HepG2 (cell line): ENCODE data around the gene HMGCS2. TPM values are rescaled to one million over a fixed set of nuclear protein-coding genes. Genes with fewer than 3 reads are reported as not detected.

Source experiments
- ASH2L ChIP-seq: fragments of 300-600, 200-600 bp; sonication (generic); IDR thresholded peaks from 2 replicates; pipeline ENCODE4 v1.7.0; 2017; ENCODE audit warnings: low read depth, mild to moderate bottlenecking, moderate library complexity, mixed read lengths, low read length; ENCODE audit not compliant: insufficient read length
- DNMT1 ChIP-seq: sonication (generic); formaldehyde crosslinking; IDR thresholded peaks from 2 replicates; pipeline ENCODE4 v1.5.1; 2020; ENCODE audit warnings: mild to moderate bottlenecking, missing genetic modification reagents
- GATA4 ChIP-seq: sonication (generic); IDR thresholded peaks from 2 replicates; pipeline ENCODE4 v1.6.1; 2016; ENCODE audit warnings: antibody characterized with exemption, low read depth, borderline replicate concordance
- GFI1 ChIP-seq: sonication (generic); formaldehyde crosslinking; IDR thresholded peaks from 2 replicates; pipeline ENCODE4 v1.5.0; 2020; ENCODE audit warnings: missing genetic modification reagents, mild to moderate bottlenecking, borderline replicate concordance
- HNF4A ChIP-seq: sonication (generic); formaldehyde crosslinking; IDR thresholded peaks from 2 replicates; pipeline ENCODE4 v1.4.0; 2020; ENCODE audit warnings: missing genetic modification reagents
- KDM2A ChIP-seq: sonication (generic); formaldehyde crosslinking; IDR thresholded peaks from 2 replicates; pipeline ENCODE4 v1.4.0; 2020; ENCODE audit warnings: low read depth, missing genetic modification reagents, borderline replicate concordance
- KDM3A ChIP-seq: IDR thresholded peaks from 2 replicates; pipeline ENCODE4 v1.6.1; 2018; ENCODE audit warnings: low read depth, missing compliant biosample characterization
- PTBP1 ChIP-seq: fragments of 200-400 bp; formaldehyde crosslinking; IDR thresholded peaks from 2 replicates; pipeline ENCODE4 v1.6.1; 2018; ENCODE audit warnings: low read length, low read depth; ENCODE audit not compliant: poor library complexity, severe bottlenecking
- RXRB ChIP-seq: IDR thresholded peaks from 2 replicates; pipeline ENCODE4 v1.6.1; 2016; ENCODE audit warnings: borderline replicate concordance, missing genetic modification reagents, missing compliant biosample characterization
- SAP130 ChIP-seq: IDR thresholded peaks from 2 replicates; pipeline ENCODE4 v1.6.1; 2016; ENCODE audit warnings: low read depth
- SCMH1 ChIP-seq: sonication (generic); formaldehyde crosslinking; IDR thresholded peaks from 2 replicates; pipeline ENCODE4 v1.9.0; 2021; ENCODE audit warnings: missing genetic modification reagents, mild to moderate bottlenecking, borderline replicate concordance
- TBX2 ChIP-seq: sonication (generic); formaldehyde crosslinking; IDR thresholded peaks from 2 replicates; pipeline ENCODE4 v1.5.0; 2020; ENCODE audit warnings: missing genetic modification reagents, mild to moderate bottlenecking, borderline replicate concordance
- ZFAT ChIP-seq: sonication (generic); formaldehyde crosslinking; conservative IDR thresholded peaks from 2 replicates; pipeline ENCODE4 v1.8.1; 2023; ENCODE audit warnings: missing genetic modification reagents, inconsistent platforms
- ZFP91 ChIP-seq: sonication (generic); formaldehyde crosslinking; IDR thresholded peaks from 2 replicates; pipeline ENCODE4 v1.9.0; 2022; ENCODE audit warnings: missing genetic modification reagents, mild to moderate bottlenecking, borderline replicate concordance
- ZNF503 ChIP-seq: sonication (generic); formaldehyde crosslinking; IDR thresholded peaks from 2 replicates; pipeline ENCODE4 v1.4.0; 2020; ENCODE audit warnings: missing genetic modification reagents
- ZNF576 ChIP-seq: sonication (generic); formaldehyde crosslinking; IDR thresholded peaks from 2 replicates; pipeline ENCODE4 v1.4.0; 2020; ENCODE audit warnings: mild to moderate bottlenecking, missing genetic modification reagents
- ZSCAN30 ChIP-seq: sonication (generic); formaldehyde crosslinking; IDR thresholded peaks from 2 replicates; pipeline ENCODE4 v1.5.0; 2020; ENCODE audit warnings: mild to moderate bottlenecking, missing genetic modification reagents
- ZSCAN5A ChIP-seq: sonication (generic); formaldehyde crosslinking; IDR thresholded peaks from 2 replicates; pipeline ENCODE4 v1.8.0; 2022; ENCODE audit warnings: mild to moderate bottlenecking, missing genetic modification reagents, borderline replicate concordance
- polyA plus RNA-seq, 8 experiments: library from polyadenylated mRNA; depleted of rRNA in 3 of 8; stranded (reverse) in 7 of 8; unstranded in 1 of 8; fragments of >200 nt; fragmentation: Illumina TruSeq in 4 of 8; extraction: Trizol in 4 of 8; gene quantifications; 2 replicates each; pipeline versions ENCODE4 v1.2.1 to v1.2.3, GENCODE V29; 2011 to 2016; ENCODE audit warnings: low read depth in 4 of 8, missing spikeins in 1 of 8, mixed read lengths in 1 of 8; ENCODE audit not compliant: insufficient read depth in 1 of 8
- total RNA-seq, 5 experiments: library from RNA; depleted of rRNA; stranded (reverse); fragments of >200 nt; fragmentation: Illumina TruSeq; extraction: Trizol; gene quantifications; 2 replicates each; pipeline ENCODE4 v1.2.3, GENCODE V29; 2016; ENCODE audit warnings: low read depth in 1 of 5
- TF ChIP-seq, protein P1 (sequence below): sonication (generic); formaldehyde crosslinking; conservative IDR thresholded peaks from 2 replicates; pipeline ENCODE4 v1.8.0; 2022; ENCODE audit warnings: mild to moderate bottlenecking, moderate library complexity, missing genetic modification reagents
- TF ChIP-seq, protein P2 (sequence below): sonication (generic); formaldehyde crosslinking; IDR thresholded peaks from 2 replicates; pipeline ENCODE4 v1.5.1; 2020; ENCODE audit warnings: mild to moderate bottlenecking, moderate library complexity, missing genetic modification reagents

Gene HMGCS2
- total and polyA plus RNA-seq, 2 of the 13 experiments (the other 11 are each of a cell fraction or from before 2014, with no cell fraction given) = 0.44 to 1.5 TPM

GRCh38 chr1:119711804-119712341, 56.8 kb downstream of the HMGCS2 start, which contains the start of gene PHGDH (continued):
- TF ChIP-seq ZFP91 = peak; percentile 63; the same call in 1 of the 2 replicates
- TF ChIP-seq TBX2 = no peak
- peak; percentile 17 for TF ChIP-seq PTBP1
- TF ChIP-seq DNMT1 (CRISPR knock-in tag) = no peak
- 0 out of 2 replicates have a peak, but pooled peaks have one; percentile 10 for TF ChIP-seq RXRB
- no peak for TF ChIP-seq SCMH1
- TF ChIP-seq ZSCAN5A (CRISPR knock-in tag) = no peak
- TF ChIP-seq, protein P1, sequence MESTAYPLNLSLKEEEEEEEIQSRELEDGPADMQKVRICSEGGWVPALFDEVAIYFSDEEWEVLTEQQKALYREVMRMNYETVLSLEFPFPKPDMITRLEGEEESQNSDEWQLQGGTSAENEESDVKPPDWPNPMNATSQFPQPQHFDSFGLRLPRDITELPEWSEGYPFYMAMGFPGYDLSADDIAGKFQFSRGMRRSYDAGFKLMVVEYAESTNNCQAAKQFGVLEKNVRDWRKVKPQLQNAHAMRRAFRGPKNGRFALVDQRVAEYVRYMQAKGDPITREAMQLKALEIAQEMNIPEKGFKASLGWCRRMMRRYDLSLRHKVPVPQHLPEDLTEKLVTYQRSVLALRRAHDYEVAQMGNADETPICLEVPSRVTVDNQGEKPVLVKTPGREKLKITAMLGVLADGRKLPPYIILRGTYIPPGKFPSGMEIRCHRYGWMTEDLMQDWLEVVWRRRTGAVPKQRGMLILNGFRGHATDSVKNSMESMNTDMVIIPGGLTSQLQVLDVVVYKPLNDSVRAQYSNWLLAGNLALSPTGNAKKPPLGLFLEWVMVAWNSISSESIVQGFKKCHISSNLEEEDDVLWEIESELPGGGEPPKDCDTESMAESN (CRISPR knock-in tag) = peak; percentile 65; the same call in 1 of the 2 replicates
- TF ChIP-seq ZSCAN30 (CRISPR knock-in tag) = 0 out of 2 replicates have a peak, but pooled peaks have one; percentile 82
- TF ChIP-seq SAP130 (CRISPR knock-in tag) = peak; percentile 48
- TF ChIP-seq, protein P2, sequence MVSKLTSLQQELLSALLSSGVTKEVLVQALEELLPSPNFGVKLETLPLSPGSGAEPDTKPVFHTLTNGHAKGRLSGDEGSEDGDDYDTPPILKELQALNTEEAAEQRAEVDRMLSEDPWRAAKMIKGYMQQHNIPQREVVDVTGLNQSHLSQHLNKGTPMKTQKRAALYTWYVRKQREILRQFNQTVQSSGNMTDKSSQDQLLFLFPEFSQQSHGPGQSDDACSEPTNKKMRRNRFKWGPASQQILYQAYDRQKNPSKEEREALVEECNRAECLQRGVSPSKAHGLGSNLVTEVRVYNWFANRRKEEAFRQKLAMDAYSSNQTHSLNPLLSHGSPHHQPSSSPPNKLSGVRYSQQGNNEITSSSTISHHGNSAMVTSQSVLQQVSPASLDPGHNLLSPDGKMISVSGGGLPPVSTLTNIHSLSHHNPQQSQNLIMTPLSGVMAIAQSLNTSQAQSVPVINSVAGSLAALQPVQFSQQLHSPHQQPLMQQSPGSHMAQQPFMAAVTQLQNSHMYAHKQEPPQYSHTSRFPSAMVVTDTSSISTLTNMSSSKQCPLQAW (CRISPR knock-in tag) = no peak
- peak; percentile 35; the same call in 1 of the 2 replicates for TF ChIP-seq GFI1 (CRISPR knock-in tag)
- TF ChIP-seq KDM2A (CRISPR knock-in tag) = peak; percentile 71
- no peak for TF ChIP-seq ASH2L
- no peak for TF ChIP-seq GATA4
- TF ChIP-seq ZFAT (CRISPR knock-in tag) = no peak
- no peak for TF ChIP-seq ZNF503
- TF ChIP-seq KDM3A (CRISPR knock-in tag) = peak; percentile 12; the same call in 1 of the 2 replicates
- TF ChIP-seq HNF4A (CRISPR knock-in tag) = no peak
- no peak for TF ChIP-seq ZNF576 (CRISPR knock-in tag)
